OCI-LY3 (cell line): ENCODE data around the gene TMTC4.

ENCODE experiments used
- H2AFZ ChIP-seq: fragments of 200-600, 300-600 bp; shearing (Covaris generic); 2 replicates; pipeline ENCODE4 v1.6.0; 2014; ENCODE audit warnings: antibody characterized with exemption, low read depth, low read length
- H3K27ac ChIP-seq: fragments of 200-600, 300-600 bp; sonication (generic); 2 replicates; pipeline ENCODE4 v1.5.1; 2014; ENCODE audit warnings: mild to moderate bottlenecking, low read length, moderate library complexity, mixed read lengths
- H3K27me3 ChIP-seq: fragments of 200-600, 300-600 bp; sonication (generic); 2 replicates; pipeline ENCODE4 v1.6.1; 2014; ENCODE audit warnings: low read depth, low read length, mixed read lengths
- H3K36me3 ChIP-seq: fragments of 200-600, 300-600 bp; sonication (generic); replicated peaks from 2 replicates; pipeline ENCODE3; 2014; ENCODE audit warnings: low read depth, low read length, mixed read lengths
- H3K4me1 ChIP-seq: fragments of 300-600, 200-600 bp; sonication (generic); 2 replicates; pipeline ENCODE4 v1.6.1; 2014; ENCODE audit warnings: low read length, mixed read lengths
- H3K4me2 ChIP-seq: fragments of 200-600, 300-600 bp; sonication (generic); 2 replicates; pipeline ENCODE4 v1.6.1; 2014; ENCODE audit warnings: low read length, mixed read lengths
- H3K4me3 ChIP-seq: fragments of 300-600, 200-600 bp; sonication (generic); 2 replicates; pipeline ENCODE4 v1.5.1; 2014; ENCODE audit warnings: antibody characterized with exemption, mild to moderate bottlenecking, low read length, moderate library complexity
- H3K79me2 ChIP-seq: fragments of 300-600, 200-600 bp; shearing (Covaris generic); 2 replicates; pipeline ENCODE4 v1.6.1; 2014; ENCODE audit warnings: mild to moderate bottlenecking, low read length, mixed read lengths
- H3K9ac ChIP-seq: fragments of 300-600, 200-600 bp; shearing (Covaris generic); 2 replicates; pipeline ENCODE4 v1.6.0; 2014; ENCODE audit warnings: mild to moderate bottlenecking, low read length, moderate library complexity
- H3K9me3 ChIP-seq: fragments of 200-600, 300-600 bp; shearing (Covaris generic); 2 replicates; pipeline ENCODE4 v1.6.1; 2014; ENCODE audit warnings: low read length, mixed read lengths; ENCODE audit not compliant: insufficient read depth
- H4K20me1 ChIP-seq: fragments of 200-600, 300-600 bp; sonication (generic); 2 replicates; pipeline ENCODE4 v1.6.1; 2016; ENCODE audit warnings: low read length, mixed read lengths; ENCODE audit not compliant: insufficient read depth
- EZH2phosphoT487 ChIP-seq: fragments of 200-600 bp; shearing (Covaris generic); IDR thresholded peaks from 2 replicates; pipeline ENCODE4 v1.6.1; 2018; ENCODE audit warnings: antibody characterized with exemption, mixed run types, low read depth
- TF ChIP-seq, protein P1 (sequence below): fragments of 200-600, 300-600 bp; sonication (generic); IDR thresholded peaks from 2 replicates; pipeline ENCODE4 v1.5.1; 2014; ENCODE audit warnings: antibody characterized with exemption, low read length, low read depth

The TMTC4 gene

DNA sequence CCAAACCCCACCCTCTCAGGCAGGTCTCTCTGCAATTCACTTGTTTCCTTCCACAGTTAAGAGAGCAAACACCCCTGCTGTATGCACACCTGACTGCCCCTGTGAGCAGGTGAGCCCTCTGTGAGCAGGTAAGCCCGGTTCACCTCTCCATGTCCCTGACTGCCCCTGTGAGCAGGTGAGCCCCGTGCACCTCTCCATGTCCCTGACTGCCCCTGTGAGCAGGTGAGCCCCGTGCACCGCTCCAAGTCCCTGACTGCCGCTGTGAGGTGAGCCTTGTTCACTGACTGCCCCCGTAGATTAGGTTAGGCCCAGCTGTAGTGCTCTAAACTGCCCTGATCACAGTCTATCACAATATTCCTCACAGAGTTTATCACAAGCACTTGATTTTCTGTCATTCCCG, 29.2 kb downstream of the TMTC4 start:
- TF ChIP-seq EZH2phosphoT487 = no peak
- TF ChIP-seq, protein P1, sequence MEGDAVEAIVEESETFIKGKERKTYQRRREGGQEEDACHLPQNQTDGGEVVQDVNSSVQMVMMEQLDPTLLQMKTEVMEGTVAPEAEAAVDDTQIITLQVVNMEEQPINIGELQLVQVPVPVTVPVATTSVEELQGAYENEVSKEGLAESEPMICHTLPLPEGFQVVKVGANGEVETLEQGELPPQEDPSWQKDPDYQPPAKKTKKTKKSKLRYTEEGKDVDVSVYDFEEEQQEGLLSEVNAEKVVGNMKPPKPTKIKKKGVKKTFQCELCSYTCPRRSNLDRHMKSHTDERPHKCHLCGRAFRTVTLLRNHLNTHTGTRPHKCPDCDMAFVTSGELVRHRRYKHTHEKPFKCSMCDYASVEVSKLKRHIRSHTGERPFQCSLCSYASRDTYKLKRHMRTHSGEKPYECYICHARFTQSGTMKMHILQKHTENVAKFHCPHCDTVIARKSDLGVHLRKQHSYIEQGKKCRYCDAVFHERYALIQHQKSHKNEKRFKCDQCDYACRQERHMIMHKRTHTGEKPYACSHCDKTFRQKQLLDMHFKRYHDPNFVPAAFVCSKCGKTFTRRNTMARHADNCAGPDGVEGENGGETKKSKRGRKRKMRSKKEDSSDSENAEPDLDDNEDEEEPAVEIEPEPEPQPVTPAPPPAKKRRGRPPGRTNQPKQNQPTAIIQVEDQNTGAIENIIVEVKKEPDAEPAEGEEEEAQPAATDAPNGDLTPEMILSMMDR = no peak
- Histone ChIP-seq H3K9ac (no peak overlapping the region), H3K36me3 (peaks cover 33% of the 10 kb centered on the region), H3K9me3 (no peaks in the 10 kb centered on the region), H3K4me3 (no peak overlapping the region), H3K27me3 (no peaks in the 10 kb centered on the region), H2AFZ (no peak overlapping the region), H3K4me2 (no peak overlapping the region), H3K4me1 (no peaks in the 10 kb centered on the region), H4K20me1 (no peaks in the 10 kb centered on the region), H3K79me2 (no peaks in the 10 kb centered on the region), H3K27ac (no peak overlapping the region)

DNA sequence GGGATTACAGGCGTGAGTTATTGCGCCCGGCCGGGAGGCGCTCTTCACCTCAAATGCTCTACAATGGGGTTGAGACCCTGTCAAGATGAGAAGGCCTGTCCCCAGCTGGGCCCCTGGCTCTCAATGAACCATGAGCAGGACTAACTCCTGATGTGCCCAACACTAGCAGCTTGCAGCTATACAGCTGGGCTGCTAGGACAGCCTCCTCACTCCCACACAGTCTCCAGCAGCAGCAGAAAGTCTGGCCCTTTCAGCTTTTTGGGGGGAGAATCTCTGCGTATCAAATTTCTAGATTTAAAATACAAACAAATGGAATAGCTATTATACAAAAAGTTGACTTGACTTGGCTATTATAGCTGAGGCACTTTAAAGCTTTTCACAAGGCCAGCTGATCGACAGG, 30.2 kb downstream of the TMTC4 start:
- Histone ChIP-seq H3K9me3 (no peaks in the 10 kb centered on the region), H3K4me3 (no peak overlapping the region), H3K4me1 (no peaks in the 10 kb centered on the region), H3K27ac (no peak overlapping the region), H3K9ac (no peak overlapping the region), H3K4me2 (no peak overlapping the region), H3K79me2 (no peaks in the 10 kb centered on the region), H4K20me1 (no peaks in the 10 kb centered on the region), H3K27me3 (no peaks in the 10 kb centered on the region), H3K36me3 (peaks cover 31% of the 10 kb centered on the region), H2AFZ (no peak overlapping the region)
- TF ChIP-seq, protein P1 = no peak
- TF ChIP-seq EZH2phosphoT487 = no peak

DNA sequence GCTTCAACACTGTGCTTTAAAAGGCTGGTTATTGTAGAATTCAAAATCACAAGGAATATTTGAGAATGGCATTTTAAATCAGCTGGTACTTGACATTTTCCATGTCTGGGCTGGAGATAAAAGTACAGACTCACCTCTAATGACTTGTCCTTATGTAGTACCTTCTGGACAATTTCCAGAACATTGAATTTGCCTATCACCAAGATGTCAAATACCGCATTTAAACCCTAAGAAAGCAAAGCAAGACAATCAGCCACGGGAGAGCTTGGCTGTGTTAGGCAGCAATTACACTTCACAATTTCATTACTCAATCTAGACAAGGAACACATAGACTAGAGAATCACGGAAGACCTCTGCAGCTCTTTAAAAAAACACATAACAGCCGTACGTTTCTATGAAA, 36.8 kb downstream of the TMTC4 start:
- TF ChIP-seq EZH2phosphoT487 = no peak
- TF ChIP-seq, protein P1 = no peak
- peaks cover 67% of the 10 kb centered on the region for H3K36me3 ChIP-seq

DNA sequence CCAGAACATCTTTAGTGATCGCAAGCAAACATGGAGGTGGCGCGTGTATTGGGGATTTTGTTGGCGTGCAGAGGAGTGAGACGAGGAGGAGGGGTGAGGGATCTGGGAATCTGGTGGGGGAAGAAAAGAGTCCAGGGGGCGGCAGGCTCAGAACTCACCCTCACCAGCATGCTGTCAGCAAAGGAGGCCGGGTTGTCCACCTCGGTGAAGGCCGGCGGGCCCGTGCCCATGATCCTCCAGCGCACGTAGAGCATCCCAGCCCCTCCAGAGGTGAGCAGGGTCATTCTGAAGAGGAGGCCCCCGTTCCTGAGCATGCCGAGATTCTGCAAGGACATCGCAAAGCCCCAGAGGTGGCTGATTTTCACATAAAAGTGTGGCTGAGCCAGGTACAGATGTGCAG, 37.2 kb downstream of the TMTC4 start:
- no peak overlapping the region for H3K4me2 ChIP-seq

More for the DNA sequence above, 36.8 kb downstream of the TMTC4 start:
- Histone ChIP-seq H2AFZ (no peak overlapping the region), H3K27me3 (no peaks in the 10 kb centered on the region), H3K9ac (no peak overlapping the region), H3K4me1 (no peaks in the 10 kb centered on the region), H3K4me2 (no peak overlapping the region), H3K4me3 (no peak overlapping the region), H3K79me2 (no peaks in the 10 kb centered on the region), H3K9me3 (no peaks in the 10 kb centered on the region), H4K20me1 (no peaks in the 10 kb centered on the region), H3K27ac (no peak overlapping the region)

More for the DNA sequence above, 37.2 kb downstream of the TMTC4 start:
- H3K79me2 ChIP-seq = no peaks in the 10 kb centered on the region
- H3K27me3 ChIP-seq = no peaks in the 10 kb centered on the region
- no peaks in the 10 kb centered on the region for H3K4me1 ChIP-seq
- no peaks in the 10 kb centered on the region for H4K20me1 ChIP-seq
- H3K9me3 ChIP-seq = no peaks in the 10 kb centered on the region
- TF ChIP-seq, protein P1 = no peak
- TF ChIP-seq EZH2phosphoT487 = no peak
- no peak overlapping the region for H2AFZ ChIP-seq
- no peak overlapping the region for H3K9ac ChIP-seq
- no peak overlapping the region for H3K4me3 ChIP-seq
- peaks cover 66% of the 10 kb centered on the region for H3K36me3 ChIP-seq
- no peak overlapping the region for H3K27ac ChIP-seq
